ENCODE data around the gene TACR1. TPM values are rescaled to one million over a fixed set of nuclear protein-coding genes. Genes with fewer than 3 reads are reported as not detected.

The TACR1 gene
- total and polyA plus RNA-seq, 2 of the 8 experiments (the other 6 are each of a cell fraction or from before 2014, with no cell fraction given), result 0.09 to 0.37 TPM

DNA sequence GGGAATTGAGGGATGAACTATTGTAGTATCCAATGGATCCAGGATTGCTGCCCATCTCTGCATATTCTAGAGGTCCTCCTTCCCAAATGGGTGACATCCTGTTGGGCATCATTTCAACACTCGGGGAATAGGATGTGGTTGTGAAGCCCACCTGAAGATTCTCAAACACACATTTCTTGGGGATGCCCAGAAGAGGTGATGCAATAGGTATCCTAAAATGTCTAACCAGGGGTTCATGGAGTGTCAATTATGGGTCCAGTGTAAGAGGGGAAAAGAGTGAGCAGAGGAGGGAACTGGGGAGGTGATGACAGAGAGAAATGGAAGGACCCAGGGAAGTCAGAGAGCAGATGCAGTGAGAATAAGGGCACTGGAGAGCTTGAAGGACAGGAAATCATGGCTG, 188.7 kb downstream of the TACR1 start:
- Histone ChIP-seq H3K27me3 (replicated peaks in 1 of 4; ENCODE audit: control insufficient read depth in 3 of 4, extremely low read depth in 1 of 4, insufficient read depth in 3 of 4, low read length in 3 of 4) (no peaks in the 10 kb centered on the region), H4K5ac (ENCODE audit: insufficient read length, low read depth, low read length) (no peak overlapping the region), H4K91ac (replicated peaks; ENCODE audit: insufficient read length, low read length) (no peak overlapping the region), H4K20me1 (replicated peaks in 1 of 2; ENCODE audit: control insufficient read depth in 1 of 2, insufficient read depth in 2 of 2, low read length in 2 of 2) (no peaks in the 10 kb centered on the region), H3K79me1 (ENCODE audit: low read depth, low read length) (no peaks in the 10 kb centered on the region), H3K79me2 (ENCODE audit: control insufficient read depth in 1 of 2, insufficient read depth in 2 of 2, low read length in 2 of 2) (no peaks in the 10 kb centered on the region), H2BK5ac (ENCODE audit: low read depth, low read length) (no peak overlapping the region), H3K36me3 (ENCODE audit: control insufficient read depth in 2 of 4, insufficient read depth in 4 of 4, low read length in 3 of 4) (no peaks in the 10 kb centered on the region), H3K4ac (replicated peaks; ENCODE audit: insufficient read length, low read depth, low read length) (no peak overlapping the region), H3K4me3 (ENCODE audit: extremely low read depth in 1 of 4, insufficient read depth in 2 of 4, low read depth in 3 of 4, low read length in 4 of 4) (no peak overlapping the region), H3K23ac (ENCODE audit: insufficient read length) (no peak overlapping the region), H3K56ac (replicated peaks; ENCODE audit: insufficient read length, low read depth, low read length) (no peak overlapping the region), H2BK120ac (replicated peaks; ENCODE audit: low read depth, low read length) (no peak overlapping the region), H3K9me3 (ENCODE audit: insufficient read depth in 2 of 2, low read depth in 1 of 2, low read length in 1 of 2) (no peaks in the 10 kb centered on the region), H3K14ac (ENCODE audit: insufficient read length) (no peak overlapping the region), H3K4me2 (ENCODE audit: insufficient read depth in 1 of 2, low read depth in 2 of 2, low read length in 2 of 2) (no peak overlapping the region), H3K23me2 (ENCODE audit: low read depth, low read length) (no peaks in the 10 kb centered on the region), H2AK5ac (ENCODE audit: low read depth, low read length) (no peak overlapping the region), H2BK15ac (ENCODE audit: low read length) (no peak overlapping the region), H2BK20ac (ENCODE audit: low read length) (no peak overlapping the region), H2AFZ (ENCODE audit: low read length) (no peak overlapping the region), H3K9ac (replicated peaks in 1 of 4; ENCODE audit: extremely low read depth in 1 of 4, low read depth in 3 of 4, low read length in 3 of 4) (no peak overlapping the region), H3K27ac (ENCODE audit: low read depth, low read length) (no peak overlapping the region), H2BK12ac (ENCODE audit: low read depth, low read length) (no peak overlapping the region), H4K8ac (ENCODE audit: extremely low read depth, insufficient read depth, low read length) (no peak overlapping the region), H3K18ac (ENCODE audit: extremely low read depth, low read length) (no peak overlapping the region), H3K4me1 (replicated peaks in 1 of 4; ENCODE audit: control insufficient read depth in 3 of 4, insufficient read depth in 4 of 4, low read length in 3 of 4) (no peaks in the 10 kb centered on the region)
- no peak for DNase-seq (ENCODE audit: low read depth in 1 of 2, low spot score in 2 of 2)
- no peak for TF ChIP-seq POU5F1 (IDR thresholded peaks at IDR 0.05; ENCODE audit: low read depth, low read length)
- no peak for TF ChIP-seq CTBP2 (IDR thresholded peaks at IDR 0.05; ENCODE audit: borderline replicate concordance, insufficient read depth, insufficient read length, low read length)
- TF ChIP-seq TBP (IDR thresholded peaks at IDR 0.05; ENCODE audit: low read depth, low read length), result no peak
- TF ChIP-seq KDM1A (IDR thresholded peaks at IDR 0.05; ENCODE audit: borderline replicate concordance, low read length), result no peak
- CTCF ChIA-PET (ENCODE audit: partially characterized antibody), result no interaction called here
- no peak for FAIRE-seq
- POLR2A ChIA-PET (ENCODE audit: partially characterized antibody), result interaction anchor here (1.2 kb wide), 1 partner anchor 170 kb away, joined by 3 read pairs; no protein-coding TSS in a partner anchor
- WGBS, 2 experiments (ENCODE audit: extremely low coverage in 1 of 2, insufficient coverage in 1 of 2, insufficient read length in 1 of 2, insufficient replicate concordance in 2 of 2, low coverage in 1 of 2, low lambda C conversion rate in 2 of 2, missing lambda C conversion rate in 1 of 2), result 95% methylated on average over 1 of the region's 1 CpG; no CpG with 5 or more reads in 1 of the 2 experiments

Data from H1 (cell line).